22Rv1 (cell line): ENCODE measurements around the gene RNF213.

Experiments
- ZFX ChIP-seq: fragments of 450-650 bp; IDR thresholded peaks from 2 replicates; pipeline ENCODE4 v1.6.1; 2017; ENCODE audit warnings: antibody characterized with exemption, borderline replicate concordance
- TF ChIP-seq, protein P1 (sequence below): fragments of 450-650 bp; IDR thresholded peaks from 2 replicates; pipeline ENCODE4 v1.5.1; 2017; ENCODE audit warnings: mild to moderate bottlenecking

- TF ChIP-seq, protein P1, sequence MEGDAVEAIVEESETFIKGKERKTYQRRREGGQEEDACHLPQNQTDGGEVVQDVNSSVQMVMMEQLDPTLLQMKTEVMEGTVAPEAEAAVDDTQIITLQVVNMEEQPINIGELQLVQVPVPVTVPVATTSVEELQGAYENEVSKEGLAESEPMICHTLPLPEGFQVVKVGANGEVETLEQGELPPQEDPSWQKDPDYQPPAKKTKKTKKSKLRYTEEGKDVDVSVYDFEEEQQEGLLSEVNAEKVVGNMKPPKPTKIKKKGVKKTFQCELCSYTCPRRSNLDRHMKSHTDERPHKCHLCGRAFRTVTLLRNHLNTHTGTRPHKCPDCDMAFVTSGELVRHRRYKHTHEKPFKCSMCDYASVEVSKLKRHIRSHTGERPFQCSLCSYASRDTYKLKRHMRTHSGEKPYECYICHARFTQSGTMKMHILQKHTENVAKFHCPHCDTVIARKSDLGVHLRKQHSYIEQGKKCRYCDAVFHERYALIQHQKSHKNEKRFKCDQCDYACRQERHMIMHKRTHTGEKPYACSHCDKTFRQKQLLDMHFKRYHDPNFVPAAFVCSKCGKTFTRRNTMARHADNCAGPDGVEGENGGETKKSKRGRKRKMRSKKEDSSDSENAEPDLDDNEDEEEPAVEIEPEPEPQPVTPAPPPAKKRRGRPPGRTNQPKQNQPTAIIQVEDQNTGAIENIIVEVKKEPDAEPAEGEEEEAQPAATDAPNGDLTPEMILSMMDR, result no peak
- TF ChIP-seq ZFX, result no peak
These were observed 167.0 kb downstream of the RNF213 start for GRCh38 chr17:80427366-80428282.
